NB4 (cell line): Measurements from ENCODE around the gene TUBGCP2.

Experiments used
- CTCF ChIP-seq: IDR thresholded peaks from one replicate; pipeline ENCODE4 v1.5.1; 2012; ENCODE audit warnings: low read depth, low read length
- MAX ChIP-seq: IDR thresholded peaks from 2 replicates; pipeline ENCODE4 v1.6.1; 2011; ENCODE audit warnings: low read depth, low read length
- POLR2A ChIP-seq: IDR thresholded peaks from 2 replicates; pipeline ENCODE4 v1.6.1; 2011; ENCODE audit warnings: mild to moderate bottlenecking; ENCODE audit not compliant: insufficient read length; ENCODE audit errors: extremely low read depth

GRCh38 chr10:133277277-133277992, 31.2 kb downstream of the TUBGCP2 start:
- TF ChIP-seq CTCF (no peak), POLR2A (no peak), MAX (no peak)
